ENCODE results near the gene DSCAML1. TPM values are rescaled to one million over a fixed set of nuclear protein-coding genes. Genes with fewer than 3 reads are reported as not detected.

The DSCAML1 gene
- total RNA-seq, 1 donor from 2014 or later, result 4.0 TPM

GRCh38 chr11:117830674-117831351 is 33.8 kb upstream of the DSCAML1 start:
- TF ChIP-seq CTCF (conservative IDR thresholded peaks at IDR 0.05; ENCODE audit: low read depth, low read length), result no peak
- no peak for DNase-seq (ENCODE audit: low read depth)

GRCh38 chr11:117830072-117830471 is 33.1 kb upstream of the DSCAML1 start:
- no peak overlapping the region for H3K4me3 ChIP-seq (ENCODE audit: low read depth, low read length)
- TF ChIP-seq CTCF (conservative IDR thresholded peaks at IDR 0.05; ENCODE audit: low read depth, low read length), result no peak
- DNase-seq (ENCODE audit: low read depth), result no peak

More at GRCh38 chr11:117830674-117831351, 33.8 kb upstream of the DSCAML1 start:
- H3K4me3 ChIP-seq (ENCODE audit: low read depth, low read length), result no peak overlapping the region

GRCh38 chr11:117829369-117829725 is 32.3 kb upstream of the DSCAML1 start:
- H3K4me3 ChIP-seq (ENCODE audit: low read depth, low read length), result no peak overlapping the region
- no peak for TF ChIP-seq CTCF (conservative IDR thresholded peaks at IDR 0.05; ENCODE audit: low read depth, low read length)
- DNase-seq (ENCODE audit: low read depth), result no peak

- H3K4me3 ChIP-seq (ENCODE audit: low read depth, low read length), result peak overlapping the region; percentile 92
- DNase-seq (ENCODE audit: low read depth), result no peak
- no peak for TF ChIP-seq CTCF (conservative IDR thresholded peaks at IDR 0.05; ENCODE audit: low read depth, low read length)
These were observed 31.8 kb upstream of the DSCAML1 start for GRCh38 chr11:117828611-117829368.

- no peak for TF ChIP-seq CTCF (conservative IDR thresholded peaks at IDR 0.05; ENCODE audit: low read depth, low read length)
- H3K4me3 ChIP-seq (ENCODE audit: low read depth, low read length), result peak overlapping the region; percentile 92
- DNase-seq (ENCODE audit: low read depth), result no peak
These were observed 30.8 kb upstream of the DSCAML1 start for GRCh38 chr11:117827521-117828511.

GRCh38 chr11:117826832-117827231 is 29.8 kb upstream of the DSCAML1 start:
- no peak for DNase-seq (ENCODE audit: low read depth)
- no peak for TF ChIP-seq CTCF (conservative IDR thresholded peaks at IDR 0.05; ENCODE audit: low read depth, low read length)
- peak overlapping the region; percentile 92 for H3K4me3 ChIP-seq (ENCODE audit: low read depth, low read length)
